Endothelial cell (in vitro differentiated cells): Measurements from ENCODE around the gene SRC. TPM values are rescaled to one million over a fixed set of nuclear protein-coding genes. Genes with fewer than 3 reads are reported as not detected.

Experiments used
- DNase-seq: peaks from one replicate; pipeline ENCODE4 v3.0.0; 2021; ENCODE audit warnings: low spot score
- H3K27ac Mint-ChIP-seq: one replicate; pipeline ENCODE4 v1.8.0; 2021; ENCODE audit warnings: mixed read lengths, inconsistent platforms; ENCODE audit not compliant: unreplicated experiment
- H3K27me3 Mint-ChIP-seq: one replicate; pipeline ENCODE4 v1.8.0; 2021; ENCODE audit warnings: mild to moderate bottlenecking, moderate library complexity, mixed read lengths, inconsistent platforms; ENCODE audit not compliant: unreplicated experiment
- H3K36me3 Mint-ChIP-seq: one replicate; pipeline ENCODE4 v1.8.0; 2021; ENCODE audit warnings: mild to moderate bottlenecking, low read depth, mixed read lengths, inconsistent platforms; ENCODE audit not compliant: unreplicated experiment
- H3K4me1 Mint-ChIP-seq: one replicate; pipeline ENCODE4 v1.8.0; 2021; ENCODE audit warnings: mild to moderate bottlenecking, mixed read lengths, inconsistent platforms; ENCODE audit not compliant: unreplicated experiment
- H3K4me3 Mint-ChIP-seq: one replicate; pipeline ENCODE4 v1.8.0; 2021; ENCODE audit warnings: mild to moderate bottlenecking, mixed read lengths, inconsistent platforms; ENCODE audit not compliant: unreplicated experiment
- H3K9me3 Mint-ChIP-seq: one replicate; pipeline ENCODE4 v1.8.0; 2021; ENCODE audit warnings: mixed read lengths, inconsistent platforms; ENCODE audit not compliant: unreplicated experiment
- total RNA-seq: library from RNA; stranded (reverse); fragmentation: NEBNext Ultra II Directional; extraction: Animal tissue kit (Norgen Biotek cat#: 25700); gene quantifications from one replicate; pipeline ENCODE4 v1.2.1, GENCODE V29; 2021; ENCODE audit not compliant: unreplicated experiment
- TF ChIP-seq, protein P1 (sequence below): fragments of 200-600 bp; sonication (generic); IDR thresholded peaks from one replicate; pipeline ENCODE4 v1.5.0; 2021; ENCODE audit warnings: antibody characterized with exemption; ENCODE audit not compliant: unreplicated experiment

The SRC gene
- total RNA-seq, 1 donor from 2014 or later: 60.8 TPM

DNA sequence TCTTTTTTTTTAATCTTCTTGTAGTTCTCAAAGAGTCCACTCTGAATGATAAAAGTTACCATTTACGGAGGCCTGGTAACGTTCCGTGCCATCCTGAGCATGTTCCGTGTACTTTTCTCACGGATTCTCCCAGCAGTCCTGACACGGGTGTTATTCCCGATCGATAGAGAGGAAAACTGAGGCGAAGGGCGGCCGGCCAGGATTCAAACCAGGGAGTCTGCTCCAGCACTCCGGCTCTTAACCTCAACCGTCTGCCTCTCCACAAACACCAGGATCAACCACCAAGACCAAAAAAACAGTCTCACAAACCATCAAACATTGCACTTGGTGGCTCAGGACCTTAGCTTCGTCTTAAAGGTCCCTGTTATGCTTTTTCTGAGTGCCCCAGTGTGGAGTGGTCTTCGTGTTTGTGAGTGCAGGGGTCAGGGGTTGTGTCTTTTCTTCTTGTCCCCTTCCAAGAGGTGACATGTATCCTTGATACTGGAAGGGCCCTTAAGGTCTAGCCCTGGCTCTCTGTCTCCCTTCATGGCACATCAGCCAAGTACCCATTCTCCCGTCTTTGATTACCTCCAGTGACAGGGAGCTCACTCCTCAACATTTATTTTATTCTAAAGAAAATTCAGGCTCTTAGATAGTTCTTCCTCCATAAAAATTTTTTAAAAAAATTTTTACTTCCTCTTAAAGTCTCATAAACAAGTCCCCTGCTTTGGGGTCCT lies 35.1 kb downstream of the SRC start:
- no peak for DNase-seq
- Mint-ChIP-seq H3K4me3 (no peak overlapping the region), H3K36me3 (peaks cover 25% of the 10 kb centered on the region), H3K4me1 (peaks cover 7% of the 10 kb centered on the region), H3K9me3 (no peaks in the 10 kb centered on the region), H3K27me3 (peaks cover 9% of the 10 kb centered on the region), H3K27ac (no peak overlapping the region)
- TF ChIP-seq, protein P1, sequence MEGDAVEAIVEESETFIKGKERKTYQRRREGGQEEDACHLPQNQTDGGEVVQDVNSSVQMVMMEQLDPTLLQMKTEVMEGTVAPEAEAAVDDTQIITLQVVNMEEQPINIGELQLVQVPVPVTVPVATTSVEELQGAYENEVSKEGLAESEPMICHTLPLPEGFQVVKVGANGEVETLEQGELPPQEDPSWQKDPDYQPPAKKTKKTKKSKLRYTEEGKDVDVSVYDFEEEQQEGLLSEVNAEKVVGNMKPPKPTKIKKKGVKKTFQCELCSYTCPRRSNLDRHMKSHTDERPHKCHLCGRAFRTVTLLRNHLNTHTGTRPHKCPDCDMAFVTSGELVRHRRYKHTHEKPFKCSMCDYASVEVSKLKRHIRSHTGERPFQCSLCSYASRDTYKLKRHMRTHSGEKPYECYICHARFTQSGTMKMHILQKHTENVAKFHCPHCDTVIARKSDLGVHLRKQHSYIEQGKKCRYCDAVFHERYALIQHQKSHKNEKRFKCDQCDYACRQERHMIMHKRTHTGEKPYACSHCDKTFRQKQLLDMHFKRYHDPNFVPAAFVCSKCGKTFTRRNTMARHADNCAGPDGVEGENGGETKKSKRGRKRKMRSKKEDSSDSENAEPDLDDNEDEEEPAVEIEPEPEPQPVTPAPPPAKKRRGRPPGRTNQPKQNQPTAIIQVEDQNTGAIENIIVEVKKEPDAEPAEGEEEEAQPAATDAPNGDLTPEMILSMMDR: no peak

GRCh38 chr20:37381621-37382471 lies 35.9 kb downstream of the SRC start:
- Mint-ChIP-seq H3K4me3 (no peak overlapping the region), H3K36me3 (peaks cover 25% of the 10 kb centered on the region), H3K27me3 (peaks cover 13% of the 10 kb centered on the region), H3K27ac (no peak overlapping the region), H3K4me1 (peaks cover 7% of the 10 kb centered on the region), H3K9me3 (no peaks in the 10 kb centered on the region)
- no peak for DNase-seq
- TF ChIP-seq, protein P1: no peak

DNA sequence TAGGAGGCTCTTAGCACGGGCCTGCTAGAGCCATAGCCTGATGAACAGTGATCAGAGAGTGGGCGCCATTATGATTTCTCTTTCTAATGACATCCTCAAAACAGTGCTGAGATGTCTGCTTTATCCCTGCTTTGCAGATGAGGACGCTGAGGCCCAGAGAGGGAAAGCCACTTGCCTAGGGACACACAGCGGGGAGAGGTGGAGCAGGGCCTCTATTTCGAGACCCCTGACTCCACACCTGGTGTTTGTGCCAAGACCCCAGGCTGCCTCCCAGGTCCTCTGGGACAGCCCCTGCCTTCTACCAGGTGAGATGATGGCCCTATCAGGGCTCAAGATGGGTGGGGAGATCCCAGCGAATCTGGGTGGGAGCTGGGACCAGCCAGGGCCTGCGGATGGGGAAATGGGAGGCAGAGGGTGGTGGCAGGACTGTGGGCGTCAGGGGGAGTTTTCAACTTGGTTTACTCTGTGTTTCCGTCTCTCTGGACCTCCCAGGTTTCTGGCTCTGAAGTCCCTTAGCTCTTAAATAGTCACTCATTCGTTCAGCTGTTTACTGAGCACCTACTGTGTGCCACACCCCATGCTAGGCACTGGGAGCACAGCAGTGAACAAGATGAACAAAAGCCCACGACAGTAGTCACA lies 36.7 kb downstream of the SRC start:
- TF ChIP-seq, protein P1: no peak
- Mint-ChIP-seq H3K9me3 (no peaks in the 10 kb centered on the region), H3K4me3 (no peak overlapping the region), H3K27me3 (peaks cover 17% of the 10 kb centered on the region), H3K4me1 (peaks cover 7% of the 10 kb centered on the region), H3K27ac (no peak overlapping the region), H3K36me3 (peaks cover 22% of the 10 kb centered on the region)
- DNase-seq: no peak

DNA sequence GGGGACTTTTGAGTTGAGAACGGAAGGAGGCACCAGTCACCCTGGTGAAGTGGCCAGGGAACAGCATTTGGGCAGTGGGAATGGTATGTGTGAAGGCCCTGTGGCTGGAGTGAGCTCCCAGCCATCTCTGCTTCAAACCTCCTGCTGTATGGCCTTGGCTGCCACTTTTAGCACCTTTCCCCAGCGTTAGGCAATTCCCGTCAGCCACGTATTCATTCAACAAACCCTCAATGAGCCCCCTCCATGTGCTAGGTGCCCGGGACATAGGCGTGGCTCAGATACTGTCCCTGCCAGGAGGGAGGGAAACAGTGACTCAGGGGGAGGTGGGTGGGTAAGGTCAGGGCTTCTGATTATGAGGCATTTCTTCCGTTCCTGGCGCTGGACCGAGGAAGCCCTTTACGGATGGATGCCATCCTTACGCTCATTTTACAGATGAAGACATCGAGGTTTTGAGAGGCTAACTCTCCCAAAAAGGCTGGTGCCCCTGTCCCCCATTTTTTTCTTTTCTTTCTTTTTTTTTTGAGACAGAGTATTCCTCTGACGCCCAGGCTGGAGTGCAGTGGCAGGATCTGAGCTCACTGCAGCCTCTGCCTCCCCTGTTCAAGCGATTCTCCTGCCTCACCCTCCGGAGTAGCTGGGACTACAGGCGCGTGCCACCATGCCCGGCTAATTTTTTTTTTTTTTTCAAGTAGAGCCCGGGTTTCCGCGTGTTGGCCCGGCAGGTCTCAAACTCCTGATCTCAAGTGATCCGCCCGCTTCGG lies 37.5 kb downstream of the SRC start:
- TF ChIP-seq, protein P1: no peak
- Mint-ChIP-seq H3K27ac (no peak overlapping the region), H3K4me1 (peaks cover 7% of the 10 kb centered on the region), H3K36me3 (peaks cover 22% of the 10 kb centered on the region), H3K27me3 (peaks cover 20% of the 10 kb centered on the region), H3K4me3 (no peak overlapping the region), H3K9me3 (no peaks in the 10 kb centered on the region)
- no peak for DNase-seq
